ENCODE data around the gene MYO18A. TPM values are rescaled to one million over a fixed set of nuclear protein-coding genes. Genes with fewer than 3 reads are reported as not detected.

MYO18A gene
- total RNA-seq, 4 donors from 2014 or later = 112 to 191 (median 136) TPM

DNA sequence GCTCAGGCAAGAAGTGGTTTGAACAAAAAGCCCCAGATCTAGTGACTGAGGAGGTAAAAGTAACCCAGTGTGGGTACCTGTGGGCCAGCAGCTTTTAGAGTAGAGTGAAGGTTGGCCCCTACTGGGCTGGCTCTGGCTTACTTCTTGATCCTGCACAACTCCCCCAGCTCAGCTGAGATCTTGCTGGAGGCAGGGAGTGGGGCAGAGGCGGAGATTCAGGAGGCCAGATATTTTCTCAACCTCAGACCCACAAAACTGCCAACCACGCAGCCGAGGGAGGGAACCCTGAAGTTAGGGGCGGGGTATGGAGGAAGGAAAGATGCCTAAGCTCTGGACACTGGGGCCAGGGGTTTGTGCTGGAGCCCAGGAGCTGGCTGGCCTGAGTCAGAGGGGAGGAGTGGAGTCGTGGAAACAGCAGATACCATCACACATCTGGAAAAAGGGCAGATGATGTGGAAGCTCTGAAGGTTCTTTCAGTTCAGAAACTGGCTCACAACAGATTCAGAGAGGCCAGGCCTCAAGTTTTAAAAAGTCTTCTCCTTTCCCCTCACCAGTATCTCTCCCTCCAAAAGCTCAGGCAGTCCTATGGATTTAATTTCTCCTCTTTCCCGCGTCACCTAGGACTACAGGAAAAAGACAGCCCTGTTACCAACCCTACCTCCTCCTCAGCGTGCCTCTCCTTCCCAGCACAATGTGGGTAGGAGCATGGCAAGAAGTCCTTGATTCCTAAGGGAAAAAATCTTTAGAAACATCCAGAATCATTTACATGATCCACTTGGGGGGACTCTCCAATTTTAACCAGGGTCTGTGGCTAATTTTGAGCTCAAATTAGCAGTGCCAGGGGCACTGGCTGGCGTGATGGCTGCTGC, 48.1 kb downstream of the MYO18A start:
- H3K36me3 ChIP-seq = no peaks in the 10 kb centered on the region
- TF ChIP-seq POLR2AphosphoS5 (IDR thresholded peaks at IDR 0.05) (no peak), EP300 (IDR thresholded peaks at IDR 0.05; ENCODE audit: low read depth) (no peak), POLR2A (IDR thresholded peaks at IDR 0.05) (no peak)
- TF ChIP-seq, protein P1, sequence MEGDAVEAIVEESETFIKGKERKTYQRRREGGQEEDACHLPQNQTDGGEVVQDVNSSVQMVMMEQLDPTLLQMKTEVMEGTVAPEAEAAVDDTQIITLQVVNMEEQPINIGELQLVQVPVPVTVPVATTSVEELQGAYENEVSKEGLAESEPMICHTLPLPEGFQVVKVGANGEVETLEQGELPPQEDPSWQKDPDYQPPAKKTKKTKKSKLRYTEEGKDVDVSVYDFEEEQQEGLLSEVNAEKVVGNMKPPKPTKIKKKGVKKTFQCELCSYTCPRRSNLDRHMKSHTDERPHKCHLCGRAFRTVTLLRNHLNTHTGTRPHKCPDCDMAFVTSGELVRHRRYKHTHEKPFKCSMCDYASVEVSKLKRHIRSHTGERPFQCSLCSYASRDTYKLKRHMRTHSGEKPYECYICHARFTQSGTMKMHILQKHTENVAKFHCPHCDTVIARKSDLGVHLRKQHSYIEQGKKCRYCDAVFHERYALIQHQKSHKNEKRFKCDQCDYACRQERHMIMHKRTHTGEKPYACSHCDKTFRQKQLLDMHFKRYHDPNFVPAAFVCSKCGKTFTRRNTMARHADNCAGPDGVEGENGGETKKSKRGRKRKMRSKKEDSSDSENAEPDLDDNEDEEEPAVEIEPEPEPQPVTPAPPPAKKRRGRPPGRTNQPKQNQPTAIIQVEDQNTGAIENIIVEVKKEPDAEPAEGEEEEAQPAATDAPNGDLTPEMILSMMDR (IDR thresholded peaks at IDR 0.05) = no peak

DNA sequence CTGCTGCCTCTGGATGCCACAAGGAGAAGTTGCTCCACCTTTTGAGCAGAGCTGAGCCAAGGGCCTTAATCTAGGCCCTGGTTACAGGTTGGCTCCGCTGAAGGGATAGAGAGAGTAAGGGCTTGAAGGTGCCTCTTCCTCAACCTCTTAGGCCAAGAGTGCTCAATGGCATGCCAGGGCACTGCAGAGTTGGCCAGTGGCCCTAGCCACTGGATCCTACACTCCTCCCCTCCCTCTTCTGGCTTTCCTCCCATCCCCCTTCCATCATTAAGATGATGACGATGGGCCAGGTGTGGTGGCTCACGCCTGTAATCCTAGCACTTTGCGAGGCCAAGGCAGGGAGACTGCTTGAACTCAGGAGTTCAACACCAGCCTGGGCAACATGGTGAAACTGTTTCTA, 50.5 kb downstream of the MYO18A start:
- intact Hi-C loops (cut with DNase I; ENCODE audit: low total_unique reads) (no loop called here), in situ Hi-C loops (cut with MboI; ENCODE audit: low pct_ligation_motif_present in 1 of 4, low pct_unique_long_range_greater_than_20kb in 1 of 4, low sequenced_read_pairs in 3 of 4) (loop anchor here in 2 of 4 donors (10.0 to 25.0 kb wide), 3 partner anchors 155 to 165 kb away; partner anchors contain the start of gene NUFIP2 (in 1 of the 2))
- Histone ChIP-seq H3K27ac (no peak overlapping the region), H3K27me3 (no peaks in the 10 kb centered on the region), H3K36me3 (no peaks in the 10 kb centered on the region), H3K9me3 (no peaks in the 10 kb centered on the region), H3K4me3 (no peak overlapping the region), H3K4me1 (peaks cover 0 to 34% (median 12%) of the 10 kb centered on the region in 4 donors)
- WGBS, 2 donors (ENCODE audit: low coverage in 1 of 2) = 67 to 90% methylated on average over 1 to 4 of the region's 4 CpGs
- TF ChIP-seq POLR2A (IDR thresholded peaks at IDR 0.05) (no peak), POLR2AphosphoS5 (IDR thresholded peaks at IDR 0.05) (no peak), EP300 (IDR thresholded peaks at IDR 0.05; ENCODE audit: low read depth) (no peak)
- TF ChIP-seq, protein P1 (IDR thresholded peaks at IDR 0.05) = no peak
- no peak for DNase-seq

More for the DNA sequence above, 48.1 kb downstream of the MYO18A start:
- intact Hi-C loops (cut with DNase I; ENCODE audit: low total_unique reads) = no loop called here
- in situ Hi-C loops (cut with MboI; ENCODE audit: low pct_ligation_motif_present in 1 of 4, low pct_unique_long_range_greater_than_20kb in 1 of 4, low sequenced_read_pairs in 3 of 4) = loop anchor here in 1 of 4 donors (25.0 kb wide), 1 partner anchor 155 kb away; the partner anchor contains the start of gene NUFIP2
- no peak for DNase-seq
- peaks cover 0 to 11% (median 0%) of the 10 kb centered on the region in 4 donors for H3K4me1 ChIP-seq
- H3K4me3 ChIP-seq = no peak overlapping the region
- 73 to 83% methylated on average over 4 to 9 of the region's 9 CpGs for WGBS, 2 donors (ENCODE audit: low coverage in 1 of 2)
- no peaks in the 10 kb centered on the region for H3K9me3 ChIP-seq
- H3K27me3 ChIP-seq = no peaks in the 10 kb centered on the region
- H3K27ac ChIP-seq = peak overlapping the region in 2 of 4 donors; percentile 10 to 28

DNA sequence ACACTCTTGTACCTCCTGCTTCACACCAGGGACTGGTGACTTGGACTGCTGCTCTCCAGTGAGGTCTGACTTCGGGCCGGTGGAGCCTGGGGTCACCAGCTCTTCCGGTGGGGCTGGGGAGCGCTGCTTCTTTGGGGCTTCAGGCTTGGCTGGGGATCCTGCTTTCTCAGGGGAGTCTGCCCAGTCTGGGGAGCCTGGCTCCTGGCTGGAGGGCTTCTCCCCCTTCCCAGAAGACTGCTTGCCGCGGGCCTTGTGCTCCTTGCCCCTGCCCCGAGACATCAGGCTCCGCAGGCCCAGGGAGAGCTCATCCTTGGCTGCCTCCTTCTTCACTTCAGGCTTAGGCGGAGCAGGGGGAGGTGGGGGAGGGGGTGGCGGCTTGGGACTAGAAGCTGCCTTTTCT, 52.4 kb downstream of the MYO18A start:
- no peak for DNase-seq

More for the DNA sequence above, 52.4 kb downstream of the MYO18A start:
- Histone ChIP-seq H3K27ac (no peak overlapping the region), H3K4me1 (peaks cover 0 to 31% (median 16%) of the 10 kb centered on the region in 4 donors), H3K9me3 (no peaks in the 10 kb centered on the region), H3K4me3 (no peak overlapping the region), H3K27me3 (no peaks in the 10 kb centered on the region), H3K36me3 (no peaks in the 10 kb centered on the region)
- 92% methylated on average over 7 of the region's 10 CpGs; no CpG with 5 or more reads in 1 of the 2 donors for WGBS, 2 donors (ENCODE audit: low coverage in 1 of 2)
- intact Hi-C loops (cut with DNase I; ENCODE audit: low total_unique reads) (no loop called here), in situ Hi-C loops (cut with MboI; ENCODE audit: low pct_ligation_motif_present in 1 of 4, low pct_unique_long_range_greater_than_20kb in 1 of 4, low sequenced_read_pairs in 3 of 4) (loop anchor here in 2 of 4 donors (10.0 to 25.0 kb wide), 3 partner anchors 157 to 163 kb away; partner anchors contain the start of gene NUFIP2 (in 1 of the 2))
- TF ChIP-seq EP300 (IDR thresholded peaks at IDR 0.05; ENCODE audit: low read depth) (no peak), POLR2A (IDR thresholded peaks at IDR 0.05) (no peak), POLR2AphosphoS5 (IDR thresholded peaks at IDR 0.05) (no peak)
- TF ChIP-seq, protein P1 (IDR thresholded peaks at IDR 0.05) = no peak
